Neutrophil (primary cell): Measurements from ENCODE around the gene RFC2.

ENCODE experiments used
- H3K27ac ChIP-seq: fragments of 200-600 bp; sonication (generic); 2 replicates; pipeline ENCODE4 v1.5.1; 2016; ENCODE audit warnings: mild to moderate bottlenecking, moderate library complexity
- H3K27me3 ChIP-seq: fragments of 200-600 bp; sonication (generic); 2 replicates; pipeline ENCODE4 v1.6.0; 2016; ENCODE audit warnings: mild to moderate bottlenecking
- H3K36me3 ChIP-seq: fragments of 200-600 bp; sonication (generic); 2 replicates; pipeline ENCODE4 v1.5.1; 2017
- H3K4me1 ChIP-seq, 2 experiments: fragments of 200-600 bp in 1 of 2; sonication (generic) in 1 of 2; 1 replicate in 1 of 2; 2 replicates in 1 of 2; pipeline versions ENCODE4 v1.5.1 to v1.6.1; 2013 to 2016; ENCODE audit warnings: low read depth in 1 of 2, low read length in 1 of 2, mild to moderate bottlenecking in 1 of 2, moderate library complexity in 1 of 2; ENCODE audit not compliant: control insufficient read depth in 1 of 2, insufficient read depth in 1 of 2
- H3K4me3 ChIP-seq, 2 experiments: fragments of 200-600 bp in 1 of 2; sonication (generic) in 1 of 2; 1 replicate in 1 of 2; 2 replicates in 1 of 2; pipeline ENCODE4 v1.5.1; 2013 to 2016; ENCODE audit warnings: low read depth in 1 of 2, low read length in 1 of 2, mild to moderate bottlenecking in 1 of 2, moderate library complexity in 1 of 2
- H3K9me3 ChIP-seq: fragments of 200-600 bp; sonication (generic); 2 replicates; pipeline ENCODE4 v1.5.1; 2016
- CTCF ChIP-seq: fragments of 200-600 bp; sonication (generic); IDR thresholded peaks from 2 replicates; pipeline ENCODE4 v1.5.1; 2016; ENCODE audit warnings: antibody characterized with exemption

The RFC2 gene

GRCh38 chr7:74287303-74288033, 33.3 kb upstream of the RFC2 start:
- H3K9me3 ChIP-seq = no peaks in the 10 kb centered on the region
- H3K36me3 ChIP-seq = no peaks in the 10 kb centered on the region
- no peak overlapping the region for H3K27ac ChIP-seq
- H3K4me3 ChIP-seq = no peak overlapping the region
- peaks cover 15 to 23% of the 10 kb centered on the region in 2 experiments for H3K4me1 ChIP-seq
- no peak for TF ChIP-seq CTCF
- H3K27me3 ChIP-seq = peaks cover 55% of the 10 kb centered on the region

DNA sequence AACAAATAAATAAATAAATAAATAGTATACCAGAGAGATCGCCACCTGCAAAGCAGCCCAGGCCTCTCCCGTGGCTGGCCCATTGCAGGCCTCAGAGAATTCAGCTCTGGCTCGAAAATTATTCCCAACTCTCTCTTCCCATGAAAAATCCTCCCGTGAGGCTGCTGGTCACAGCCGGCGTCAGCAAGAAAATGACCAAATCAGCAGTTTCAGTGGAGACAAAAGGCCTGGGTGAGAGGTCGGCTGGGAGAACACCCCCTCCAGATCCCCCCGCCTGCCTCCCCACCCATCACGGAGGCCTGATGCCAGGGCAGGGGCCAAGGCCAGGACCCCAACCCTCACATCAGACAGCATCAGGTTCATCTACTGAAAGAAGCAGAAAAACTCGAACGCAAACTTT, 31.9 kb upstream of the RFC2 start:
- H3K36me3 ChIP-seq = no peaks in the 10 kb centered on the region
- H3K27me3 ChIP-seq = peaks cover 42% of the 10 kb centered on the region
- no peak overlapping the region for H3K27ac ChIP-seq
- H3K9me3 ChIP-seq = no peaks in the 10 kb centered on the region
- H3K4me1 ChIP-seq = peaks cover 15 to 23% of the 10 kb centered on the region in 2 experiments
- no peak overlapping the region for H3K4me3 ChIP-seq
- no peak for TF ChIP-seq CTCF

GRCh38 chr7:74284781-74285259, 30.6 kb upstream of the RFC2 start:
- H3K27me3 ChIP-seq = peaks cover 29% of the 10 kb centered on the region
- H3K4me3 ChIP-seq = no peak overlapping the region
- peaks cover 5 to 14% of the 10 kb centered on the region in 2 experiments for H3K4me1 ChIP-seq
- no peaks in the 10 kb centered on the region for H3K36me3 ChIP-seq
- no peaks in the 10 kb centered on the region for H3K9me3 ChIP-seq
- H3K27ac ChIP-seq = no peak overlapping the region
- TF ChIP-seq CTCF = no peak

GRCh38 chr7:74283858-74284447, 29.8 kb upstream of the RFC2 start:
- no peaks in the 10 kb centered on the region for H3K9me3 ChIP-seq
- no peaks in the 10 kb centered on the region for H3K36me3 ChIP-seq
- no peak overlapping the region for H3K27ac ChIP-seq
- no peak for TF ChIP-seq CTCF
- H3K27me3 ChIP-seq = peaks cover 22% of the 10 kb centered on the region
- H3K4me3 ChIP-seq = no peak overlapping the region
- H3K4me1 ChIP-seq = peaks cover 3 to 8% of the 10 kb centered on the region in 2 experiments

- no peak overlapping the region for H3K27ac ChIP-seq
- no peak for TF ChIP-seq CTCF
These were observed 28.7 kb upstream of the RFC2 start for GRCh38 chr7:74282748-74283459.

More at GRCh38 chr7:74282748-74283459, 28.7 kb upstream of the RFC2 start:
- peaks cover 11% of the 10 kb centered on the region for H3K27me3 ChIP-seq
- no peaks in the 10 kb centered on the region for H3K4me1 ChIP-seq
- no peak overlapping the region for H3K4me3 ChIP-seq
- no peaks in the 10 kb centered on the region for H3K9me3 ChIP-seq
- H3K36me3 ChIP-seq = no peaks in the 10 kb centered on the region
